Testis (tissue), 2 donors: Measurements from ENCODE around the gene ANKRD11.

Experiments used
- POLR2A ChIP-seq: fragments of 450-650 bp; IDR thresholded peaks from one replicate; pipeline ENCODE4 v1.6.1; 2017; ENCODE audit warnings: antibody characterized with exemption, mild to moderate bottlenecking, moderate library complexity
- TF ChIP-seq, protein P1 (sequence below), 3 experiments: fragments of 450-650 bp in 2 of 3; fragments of 200-600 bp in 1 of 3; sonication (generic) in 1 of 3; IDR thresholded peaks; one replicate each; pipeline ENCODE4 v1.5.1; 2016 to 2019; ENCODE audit warnings: antibody characterized with exemption in 3 of 3, mild to moderate bottlenecking in 2 of 3, moderate library complexity in 1 of 3

DNA sequence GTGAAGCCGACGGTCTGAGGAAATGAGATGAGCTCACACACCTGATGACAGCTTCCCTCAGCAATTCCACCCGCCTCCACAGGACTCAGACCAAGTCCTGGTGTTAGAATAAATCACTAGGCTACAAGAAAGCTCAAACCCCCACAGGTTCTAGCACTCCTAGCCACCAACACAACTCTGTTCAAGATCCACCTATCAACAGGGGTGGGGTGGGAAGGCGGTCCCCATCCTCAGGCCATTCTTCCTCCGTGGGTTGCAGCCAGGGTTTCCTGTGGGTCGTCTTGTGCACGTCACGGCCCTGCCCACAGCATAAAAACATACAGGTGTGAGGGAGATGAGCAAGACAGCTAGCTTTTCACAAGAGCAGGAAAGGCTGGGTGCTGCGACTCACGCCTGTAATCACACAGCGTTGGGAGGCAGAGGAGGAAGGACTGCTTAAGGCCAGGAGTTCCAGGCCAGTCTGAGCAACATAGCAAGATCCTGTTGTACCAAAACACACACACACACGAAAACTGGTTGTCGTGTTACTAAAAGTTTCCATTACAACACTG, 81.1 kb downstream of the ANKRD11 start:
- TF ChIP-seq POLR2A, result no peak
- TF ChIP-seq, protein P1, sequence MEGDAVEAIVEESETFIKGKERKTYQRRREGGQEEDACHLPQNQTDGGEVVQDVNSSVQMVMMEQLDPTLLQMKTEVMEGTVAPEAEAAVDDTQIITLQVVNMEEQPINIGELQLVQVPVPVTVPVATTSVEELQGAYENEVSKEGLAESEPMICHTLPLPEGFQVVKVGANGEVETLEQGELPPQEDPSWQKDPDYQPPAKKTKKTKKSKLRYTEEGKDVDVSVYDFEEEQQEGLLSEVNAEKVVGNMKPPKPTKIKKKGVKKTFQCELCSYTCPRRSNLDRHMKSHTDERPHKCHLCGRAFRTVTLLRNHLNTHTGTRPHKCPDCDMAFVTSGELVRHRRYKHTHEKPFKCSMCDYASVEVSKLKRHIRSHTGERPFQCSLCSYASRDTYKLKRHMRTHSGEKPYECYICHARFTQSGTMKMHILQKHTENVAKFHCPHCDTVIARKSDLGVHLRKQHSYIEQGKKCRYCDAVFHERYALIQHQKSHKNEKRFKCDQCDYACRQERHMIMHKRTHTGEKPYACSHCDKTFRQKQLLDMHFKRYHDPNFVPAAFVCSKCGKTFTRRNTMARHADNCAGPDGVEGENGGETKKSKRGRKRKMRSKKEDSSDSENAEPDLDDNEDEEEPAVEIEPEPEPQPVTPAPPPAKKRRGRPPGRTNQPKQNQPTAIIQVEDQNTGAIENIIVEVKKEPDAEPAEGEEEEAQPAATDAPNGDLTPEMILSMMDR (IDR thresholded peaks at IDR 0.05), result no peak
